ENCODE data around the gene DCAF12. TPM values are rescaled to one million over a fixed set of nuclear protein-coding genes. Genes with fewer than 3 reads are reported as not detected.

Gene DCAF12
- total and polyA plus RNA-seq, 8 donors: 30.4 to 70.9 (median 65.0) TPM

DNA sequence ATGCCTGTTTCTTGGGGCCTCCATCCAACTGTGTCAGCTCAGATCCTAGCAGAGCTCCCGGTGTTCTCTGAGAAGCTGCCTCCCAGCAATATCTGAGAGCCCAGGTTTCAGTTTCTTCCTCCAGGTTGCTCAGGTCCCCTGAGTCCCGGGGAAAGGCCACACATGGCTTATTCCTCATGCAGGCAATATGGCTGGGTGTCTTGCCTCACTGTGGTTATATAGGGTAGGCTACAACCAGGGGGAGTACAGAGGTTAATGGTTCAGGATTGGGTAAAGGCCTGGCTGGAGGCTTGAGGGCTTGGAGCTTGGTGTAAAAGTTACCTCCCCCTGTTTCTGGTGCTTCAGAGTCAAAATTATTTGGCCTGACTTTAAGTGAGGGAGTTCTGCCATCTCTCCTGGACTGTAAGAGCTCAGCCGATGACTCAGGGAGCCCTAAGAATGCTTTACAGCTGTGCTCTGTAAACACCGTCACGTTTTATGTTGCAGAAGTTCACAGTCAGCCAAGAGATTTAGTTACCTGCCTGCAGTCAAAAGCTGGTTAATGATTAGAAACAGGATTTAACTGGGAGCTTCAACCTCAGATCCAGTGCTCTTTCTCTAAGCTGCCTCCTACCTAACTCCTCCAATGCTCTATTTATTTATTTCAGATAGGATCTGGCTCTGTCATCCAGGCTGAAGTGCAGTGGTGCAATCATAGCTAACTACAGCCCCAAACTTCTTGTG, 53.5 kb downstream of the DCAF12 start:
- H3K4me3 ChIP-seq: no peak overlapping the region
- ATAC-seq (peak; percentile 89), DNase-seq (peak in 2 of 4 donors; percentile 53 to 59)
- H3K36me3 ChIP-seq: no peaks in the 10 kb centered on the region
- H3K4me1 ChIP-seq: peaks cover 0 to 10% of the 10 kb centered on the region in 2 donors
- peak overlapping the region; percentile 30 to 79 for H3K27ac ChIP-seq
- TF ChIP-seq, protein P1, sequence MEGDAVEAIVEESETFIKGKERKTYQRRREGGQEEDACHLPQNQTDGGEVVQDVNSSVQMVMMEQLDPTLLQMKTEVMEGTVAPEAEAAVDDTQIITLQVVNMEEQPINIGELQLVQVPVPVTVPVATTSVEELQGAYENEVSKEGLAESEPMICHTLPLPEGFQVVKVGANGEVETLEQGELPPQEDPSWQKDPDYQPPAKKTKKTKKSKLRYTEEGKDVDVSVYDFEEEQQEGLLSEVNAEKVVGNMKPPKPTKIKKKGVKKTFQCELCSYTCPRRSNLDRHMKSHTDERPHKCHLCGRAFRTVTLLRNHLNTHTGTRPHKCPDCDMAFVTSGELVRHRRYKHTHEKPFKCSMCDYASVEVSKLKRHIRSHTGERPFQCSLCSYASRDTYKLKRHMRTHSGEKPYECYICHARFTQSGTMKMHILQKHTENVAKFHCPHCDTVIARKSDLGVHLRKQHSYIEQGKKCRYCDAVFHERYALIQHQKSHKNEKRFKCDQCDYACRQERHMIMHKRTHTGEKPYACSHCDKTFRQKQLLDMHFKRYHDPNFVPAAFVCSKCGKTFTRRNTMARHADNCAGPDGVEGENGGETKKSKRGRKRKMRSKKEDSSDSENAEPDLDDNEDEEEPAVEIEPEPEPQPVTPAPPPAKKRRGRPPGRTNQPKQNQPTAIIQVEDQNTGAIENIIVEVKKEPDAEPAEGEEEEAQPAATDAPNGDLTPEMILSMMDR (IDR thresholded peaks at IDR 0.05): no peak
- no peaks in the 10 kb centered on the region for H3K27me3 ChIP-seq
- intact Hi-C loops (cut with DNase I): loop anchor here in 1 of 2 donors (10.0 kb wide), 1 partner anchor 148 kb away; no protein-coding TSS in a partner anchor
- H3K9me3 ChIP-seq: no peaks in the 10 kb centered on the region

- ATAC-seq (peak; percentile 68), DNase-seq (peak in 1 of 4 donors; percentile 64)
- intact Hi-C loops (cut with DNase I): loop anchor here in 1 of 2 donors (10.0 kb wide), 1 partner anchor 148 kb away; no protein-coding TSS in a partner anchor
Measured at GRCh38 chr9:34072410-34072809, 54.1 kb downstream of the DCAF12 start.

DNA sequence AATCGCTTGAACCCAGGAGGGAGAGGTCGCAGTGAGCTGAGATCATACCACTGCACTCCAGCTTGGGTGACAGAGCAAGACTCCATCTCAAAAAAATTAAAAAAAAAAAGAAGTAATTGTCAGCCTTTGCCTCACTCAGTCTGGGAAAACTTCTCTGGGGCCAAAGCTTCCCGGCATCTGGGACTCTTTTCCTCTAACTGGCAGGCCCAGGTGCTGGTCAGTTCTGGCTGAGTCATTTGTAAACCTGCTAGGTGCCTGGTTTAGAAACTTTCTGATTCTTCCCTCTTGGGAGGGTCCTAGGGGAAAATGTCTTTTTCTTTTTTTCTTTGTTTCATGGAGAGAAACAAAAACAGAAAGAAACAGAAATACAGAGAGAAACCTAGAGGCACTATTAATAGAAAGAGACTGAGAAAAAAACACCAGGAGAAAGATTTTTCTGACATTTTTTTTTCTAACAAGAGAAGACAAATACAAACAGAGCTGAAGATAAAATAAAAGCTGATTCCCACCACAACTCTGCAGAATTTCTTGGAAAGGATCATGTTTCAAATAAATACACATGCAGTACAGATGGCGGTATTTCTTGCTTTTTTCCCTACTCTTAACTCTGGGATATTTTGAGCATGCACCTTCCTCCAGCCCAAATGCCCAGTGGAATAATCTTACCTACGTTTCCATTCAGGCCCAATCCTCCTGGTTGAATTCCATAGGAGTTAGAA, 55.7 kb downstream of the DCAF12 start:
- Histone ChIP-seq H3K36me3 (no peaks in the 10 kb centered on the region), H3K4me1 (peaks cover 0 to 10% of the 10 kb centered on the region in 2 donors), H3K4me3 (no peak overlapping the region), H3K9me3 (no peaks in the 10 kb centered on the region), H3K27ac (no peak overlapping the region), H3K27me3 (no peaks in the 10 kb centered on the region)
- ATAC-seq: no peak
- intact Hi-C loops (cut with DNase I): loop anchor here in 1 of 2 donors (10.0 kb wide), 1 partner anchor 146 kb away; no protein-coding TSS in a partner anchor
- DNase-seq: no peak
- TF ChIP-seq, protein P1 (IDR thresholded peaks at IDR 0.05): no peak

More at GRCh38 chr9:34072410-34072809, 54.1 kb downstream of the DCAF12 start:
- H3K4me1 ChIP-seq: peaks cover 0 to 10% of the 10 kb centered on the region in 2 donors
- no peaks in the 10 kb centered on the region for H3K27me3 ChIP-seq
- H3K4me3 ChIP-seq: no peak overlapping the region
- no peaks in the 10 kb centered on the region for H3K36me3 ChIP-seq
- peak overlapping the region; percentile 30 to 79 for H3K27ac ChIP-seq
- TF ChIP-seq, protein P1 (IDR thresholded peaks at IDR 0.05): no peak
- H3K9me3 ChIP-seq: no peaks in the 10 kb centered on the region

DNA sequence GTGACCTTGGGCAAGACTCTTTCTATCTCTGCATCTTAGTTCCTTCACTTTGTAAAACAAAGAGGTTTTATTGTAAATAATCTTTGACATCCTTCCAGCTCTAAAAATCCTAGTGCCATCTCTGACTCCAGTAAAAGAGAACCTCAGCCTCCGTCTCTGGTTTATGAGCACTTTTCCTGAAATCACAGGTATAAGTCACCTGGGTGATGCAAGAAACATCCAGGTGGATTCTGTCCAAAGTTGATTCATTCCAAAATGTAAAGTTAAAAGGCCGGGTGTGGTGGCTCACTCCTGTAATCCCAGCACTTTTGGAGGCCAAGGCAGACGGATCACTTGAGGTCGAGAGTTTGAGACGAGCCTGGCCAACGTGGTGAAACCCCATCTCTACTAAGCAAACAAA, 56.7 kb downstream of the DCAF12 start:
- DNase-seq: no peak
- Histone ChIP-seq H3K27ac (no peak overlapping the region), H3K36me3 (no peaks in the 10 kb centered on the region), H3K4me3 (no peak overlapping the region), H3K4me1 (peaks cover 0 to 10% of the 10 kb centered on the region in 2 donors), H3K9me3 (no peaks in the 10 kb centered on the region), H3K27me3 (no peaks in the 10 kb centered on the region)
- no peak for ATAC-seq
- intact Hi-C loops (cut with DNase I): loop anchor here in 1 of 2 donors (10.0 kb wide), 1 partner anchor 145 kb away; no protein-coding TSS in a partner anchor
- TF ChIP-seq, protein P1 (IDR thresholded peaks at IDR 0.05): no peak

DNA sequence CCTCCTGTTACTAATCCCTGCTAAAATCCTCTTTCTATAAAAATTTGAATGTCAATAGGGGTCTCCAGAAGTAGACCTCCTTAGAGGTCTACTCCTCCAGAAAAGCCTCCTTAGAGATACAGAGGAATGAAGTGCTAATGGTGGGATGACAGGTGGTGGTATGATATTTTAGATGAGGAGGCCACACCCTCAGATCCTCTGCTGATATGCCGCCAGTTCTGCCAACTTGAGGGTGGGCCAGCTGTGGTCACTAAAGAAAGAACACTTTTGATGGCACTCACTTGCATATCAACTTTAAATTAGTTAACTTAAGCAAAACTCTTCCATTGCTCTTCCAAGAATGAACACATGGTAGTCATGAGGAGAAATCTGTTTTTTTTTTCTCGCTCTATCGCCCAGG, 61.0 kb downstream of the DCAF12 start:
- ATAC-seq: no peak
- Histone ChIP-seq H3K27me3 (no peaks in the 10 kb centered on the region), H3K36me3 (no peaks in the 10 kb centered on the region), H3K4me3 (no peak overlapping the region), H3K4me1 (no peaks in the 10 kb centered on the region), H3K9me3 (no peaks in the 10 kb centered on the region), H3K27ac (no peak overlapping the region)
- no peak for DNase-seq
- TF ChIP-seq, protein P1 (IDR thresholded peaks at IDR 0.05): no peak
- intact Hi-C loops (cut with DNase I): no loop called here
